NCI-H345 (cell line): ENCODE measurements around the gene SHF.
"Not testable (repeated sequence)": the region's sequence is repeated elsewhere in the genome, so short reads cannot be mapped to it uniquely, and the experiment has no call there.

ENCODE experiments used
- DNase-seq: peaks from one replicate; lab custom pipeline; 2025; lab: John Stamatoyannopoulos, UW

Gene SHF

GRCh38 chr15:45146405-45146804, 41.4 kb downstream of the SHF start:
- DNase-seq: no peak

GRCh38 chr15:45144775-45145174, 43.0 kb downstream of the SHF start:
- no peak for DNase-seq

- no peak for DNase-seq
Measured at GRCh38 chr15:45143946-45144345, 43.8 kb downstream of the SHF start.

- DNase-seq: no peak
Measured at GRCh38 chr15:45143056-45143455, 44.7 kb downstream of the SHF start.

- DNase-seq: no peak
Measured at GRCh38 chr15:45141386-45141785, 46.4 kb downstream of the SHF start.

- no peak for DNase-seq
Measured at GRCh38 chr15:45140557-45141250, 47.1 kb downstream of the SHF start.

GRCh38 chr15:45139770-45140169, 48.0 kb downstream of the SHF start:
- DNase-seq: no peak

- DNase-seq: no peak
Measured at GRCh38 chr15:45138814-45139765, 48.7 kb downstream of the SHF start.

GRCh38 chr15:45137703-45138102, 50.1 kb downstream of the SHF start:
- no peak for DNase-seq

GRCh38 chr15:45136378-45136764, 51.4 kb downstream of the SHF start:
- DNase-seq: no peak

- DNase-seq: not testable (repeated sequence)
Measured at GRCh38 chr15:45135705-45136377, 51.9 kb downstream of the SHF start.

GRCh38 chr15:45134682-45135604, 52.8 kb downstream of the SHF start:
- DNase-seq: peak; percentile 16

GRCh38 chr15:45134046-45134445, 53.7 kb downstream of the SHF start:
- no peak for DNase-seq

GRCh38 chr15:45133561-45133920, 54.2 kb downstream of the SHF start:
- no peak for DNase-seq

- DNase-seq: no peak
Measured at GRCh38 chr15:45132844-45133560, 54.8 kb downstream of the SHF start.

GRCh38 chr15:45131510-45131909, 56.3 kb downstream of the SHF start:
- no peak for DNase-seq

- DNase-seq: no peak
Measured at GRCh38 chr15:45130291-45131000, 57.3 kb downstream of the SHF start.

- DNase-seq: no peak
Measured at GRCh38 chr15:45129651-45130129, 58.1 kb downstream of the SHF start, which contains the start of the genes DUOX1 and DUOXA1. Gene DUOX1, plus strand, starts transcription at chr15:45129994. Its CDS starts 1,973 bp downstream, at chr15:45131967. Gene DUOXA1, minus strand, starts transcription at chr15:45129879. Its CDS starts 6,865 bp downstream, at chr15:45123014.

GRCh38 chr15:45128971-45129639, 58.7 kb downstream of the SHF start:
- DNase-seq: no peak
